Stimulated activated CD8-positive, alpha-beta memory T cell treated with anti-CD3 and anti-CD28 coated beads, Interleukin-2, amount 100 ng/mL, for 1 hour (primary cell): ENCODE results near the gene ZNF605.
"Not testable (repeated sequence)": the region's sequence is repeated elsewhere in the genome, so short reads cannot be mapped to it uniquely, and the experiment has no call there.

Experiments used
- DNase-seq, 2 donors: peaks; one replicate each; pipeline ENCODE4 v3.0.0-alpha.2; 2020; ENCODE audit warnings: low read depth in 2 of 2

ZNF605 gene

GRCh38 chr12:132907216-132907615 is 48.9 kb downstream of the ZNF605 start:
- DNase-seq = no peak

DNA sequence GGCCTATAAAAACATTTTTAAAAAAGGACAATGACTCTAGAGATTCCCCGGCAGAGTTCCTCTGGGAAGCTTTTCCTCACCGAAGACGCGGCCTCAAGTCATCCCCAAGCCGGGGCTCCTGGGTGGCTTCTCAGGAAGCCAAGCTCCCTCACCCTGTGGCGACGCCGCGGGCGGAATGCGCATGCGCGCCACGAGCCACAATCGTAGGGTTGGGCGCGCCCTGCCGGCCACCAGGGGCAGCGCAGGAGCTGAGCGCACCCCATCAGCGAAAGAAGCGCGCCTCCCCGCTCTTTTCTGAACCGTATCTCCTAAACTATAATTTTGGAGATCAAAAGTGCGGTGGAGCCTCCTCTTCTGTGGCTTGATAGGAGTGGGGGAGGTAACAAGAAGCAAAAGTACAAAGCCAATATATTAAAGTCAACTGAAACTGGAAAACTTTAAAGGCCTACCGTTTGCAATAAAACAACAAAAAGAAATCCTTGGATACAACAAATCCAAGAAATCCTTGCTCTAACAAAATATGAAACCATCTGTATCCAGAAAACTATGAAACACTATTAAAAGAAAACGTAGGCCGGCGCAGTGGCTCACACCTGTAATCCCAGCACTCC is 51.3 kb downstream of the ZNF605 start:
- peak; percentile 78 to 83 for DNase-seq

- no peak for DNase-seq
Measured at GRCh38 chr12:132899033-132899432, 57.1 kb downstream of the ZNF605 start.

- DNase-seq = no peak
Measured at GRCh38 chr12:132888852-132889251, 67.3 kb downstream of the ZNF605 start.

GRCh38 chr12:132887513-132888351 is 68.4 kb downstream of the ZNF605 start, which contains the start of gene CHFR:
TSS of gene CHFR (minus strand) at chr12:132887605. CDS start at chr12:132887328, 277 bp downstream.
- DNase-seq = peak; percentile 82 to 90

GRCh38 chr12:132886529-132887477 is 69.3 kb downstream of the ZNF605 start:
- DNase-seq = no peak

DNA sequence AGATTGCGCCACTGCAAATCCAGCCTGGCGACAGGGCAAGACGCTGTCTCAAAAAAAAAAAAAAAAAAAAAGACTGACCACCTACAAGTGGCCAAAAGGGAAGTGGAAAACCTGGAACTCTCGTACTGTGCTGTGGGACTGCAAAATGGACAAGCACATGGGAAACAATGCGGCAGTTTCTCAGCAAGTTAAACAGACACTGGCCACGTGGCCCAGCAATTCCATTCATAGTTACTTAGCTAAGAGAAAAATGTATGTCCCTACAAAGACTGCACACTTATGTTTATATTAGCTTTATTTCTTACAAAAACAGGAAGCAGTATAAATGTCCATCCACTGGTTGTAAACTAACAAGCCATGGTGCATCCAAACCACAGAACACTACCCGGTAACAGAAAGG is 74.3 kb downstream of the ZNF605 start:
- DNase-seq = no peak

- DNase-seq = not testable (repeated sequence)
Measured at GRCh38 chr12:132874620-132875019, 81.5 kb downstream of the ZNF605 start.

DNA sequence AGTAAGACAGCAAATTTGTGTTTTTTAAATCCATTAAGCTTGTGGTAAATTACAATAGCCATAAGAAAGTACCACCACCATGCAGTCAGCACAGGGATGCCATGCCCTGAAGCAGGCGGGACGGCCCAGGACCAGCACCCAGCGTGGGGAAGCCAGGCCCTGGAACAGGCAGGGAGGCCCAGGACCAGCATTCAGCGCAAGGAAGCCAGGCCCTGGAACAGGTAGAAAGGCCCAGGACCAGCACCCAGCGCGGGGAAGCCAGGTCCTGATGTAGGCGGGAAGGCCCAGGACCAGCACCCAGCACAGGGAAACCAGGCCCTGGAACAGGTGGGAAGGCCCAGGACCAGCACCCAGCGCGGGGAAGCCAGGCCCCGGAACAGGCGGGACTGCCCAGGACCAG is 81.9 kb downstream of the ZNF605 start:
- DNase-seq = no peak

DNA sequence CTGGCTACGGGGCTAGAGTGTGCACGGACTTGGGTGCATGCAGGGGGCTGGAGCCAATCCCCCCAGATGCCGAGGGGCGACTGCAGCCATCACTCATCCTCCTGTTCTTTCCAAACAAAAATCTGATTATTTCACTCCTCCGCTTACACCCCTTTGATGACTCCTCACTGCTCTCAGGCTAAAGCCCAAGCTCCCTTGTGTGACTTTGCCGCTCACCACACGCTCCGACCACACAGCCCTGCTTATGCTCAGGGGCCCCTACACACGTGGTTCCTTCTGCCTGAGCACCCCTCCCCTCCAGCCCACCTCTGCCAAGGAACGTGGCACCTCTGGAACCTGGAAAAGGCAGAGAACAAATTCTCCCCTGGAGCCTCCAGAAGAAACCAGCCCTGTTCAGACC is 82.4 kb downstream of the ZNF605 start:
- no peak for DNase-seq

DNA sequence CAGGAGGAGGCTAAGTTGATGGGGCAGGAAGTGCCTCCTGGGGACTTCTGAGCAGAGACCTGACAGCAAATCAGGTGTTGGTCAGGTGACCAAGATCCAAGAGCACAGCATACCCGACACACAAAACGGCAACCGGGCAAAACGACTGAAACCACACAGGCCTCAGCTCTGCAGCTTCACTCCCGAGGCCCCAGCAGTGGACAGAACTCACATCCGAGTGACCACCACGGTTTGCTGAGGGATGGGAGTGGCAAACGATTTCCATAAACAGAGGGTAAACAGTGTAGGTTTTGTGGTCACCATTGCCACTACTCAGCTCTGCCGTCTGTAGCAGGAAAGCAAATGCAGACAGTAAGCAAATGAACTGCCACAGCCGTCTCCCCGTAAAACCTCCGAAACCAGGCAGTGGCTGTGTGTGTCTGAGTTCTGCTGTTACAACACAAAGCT is 83.1 kb downstream of the ZNF605 start:
- no peak for DNase-seq

DNA sequence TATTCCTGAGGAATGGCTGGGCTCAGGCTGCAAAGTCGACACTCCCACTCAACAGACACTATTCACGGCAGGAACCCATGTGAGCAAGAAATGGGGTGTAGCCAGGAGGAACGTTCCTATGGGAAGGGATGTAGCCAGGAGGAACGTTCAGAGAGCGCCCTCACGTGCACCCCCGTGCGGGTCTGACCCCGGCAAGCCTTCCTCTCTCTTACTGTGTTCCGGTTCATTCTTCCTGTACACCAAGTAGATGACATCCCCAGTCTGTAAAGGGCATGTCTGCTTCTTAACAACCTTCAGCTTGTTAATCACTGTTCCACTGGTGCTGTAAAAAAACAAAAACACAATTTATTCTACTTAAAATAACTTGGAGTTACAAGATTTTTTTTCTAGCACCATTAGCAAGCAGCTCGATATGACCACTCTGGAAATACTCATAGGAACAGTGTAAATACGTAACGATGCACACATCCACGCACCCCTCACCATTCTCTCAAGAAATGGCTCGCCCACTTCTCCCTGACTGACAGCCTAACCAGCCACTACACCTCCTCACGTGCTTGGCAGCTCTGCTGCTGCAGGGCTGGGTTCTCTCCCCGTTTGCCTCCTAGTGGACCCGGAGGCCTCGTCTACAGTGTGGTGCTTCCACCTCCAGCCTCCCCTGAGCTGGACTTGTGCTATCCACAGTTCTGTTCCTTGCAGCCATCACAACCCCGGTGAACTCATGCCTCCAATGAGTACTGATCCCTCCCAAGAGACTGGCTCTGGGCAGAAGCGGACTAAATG is 83.8 kb downstream of the ZNF605 start:
- DNase-seq = no peak

DNA sequence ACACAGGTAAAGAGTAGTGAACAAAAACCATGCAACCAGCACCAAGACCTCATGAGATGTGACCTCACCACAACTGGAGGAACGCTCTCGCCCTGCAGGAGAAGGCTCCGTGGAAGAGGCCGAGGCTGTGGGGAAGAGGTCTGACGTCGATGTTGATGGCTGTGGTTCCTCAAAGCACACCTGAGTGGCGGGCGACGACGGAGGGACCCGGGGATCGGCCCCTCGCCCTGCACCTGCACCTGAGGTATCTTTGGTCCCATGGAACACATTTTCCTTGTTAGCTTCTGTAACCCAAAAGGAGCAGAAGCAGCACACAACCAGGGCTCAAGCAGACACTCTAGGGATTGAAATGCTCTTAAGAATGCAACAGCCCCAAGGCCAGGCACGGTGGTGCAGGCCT is 86.6 kb downstream of the ZNF605 start:
- DNase-seq = no peak
